ENCODE results near the gene GAB4.

Gene GAB4

DNA sequence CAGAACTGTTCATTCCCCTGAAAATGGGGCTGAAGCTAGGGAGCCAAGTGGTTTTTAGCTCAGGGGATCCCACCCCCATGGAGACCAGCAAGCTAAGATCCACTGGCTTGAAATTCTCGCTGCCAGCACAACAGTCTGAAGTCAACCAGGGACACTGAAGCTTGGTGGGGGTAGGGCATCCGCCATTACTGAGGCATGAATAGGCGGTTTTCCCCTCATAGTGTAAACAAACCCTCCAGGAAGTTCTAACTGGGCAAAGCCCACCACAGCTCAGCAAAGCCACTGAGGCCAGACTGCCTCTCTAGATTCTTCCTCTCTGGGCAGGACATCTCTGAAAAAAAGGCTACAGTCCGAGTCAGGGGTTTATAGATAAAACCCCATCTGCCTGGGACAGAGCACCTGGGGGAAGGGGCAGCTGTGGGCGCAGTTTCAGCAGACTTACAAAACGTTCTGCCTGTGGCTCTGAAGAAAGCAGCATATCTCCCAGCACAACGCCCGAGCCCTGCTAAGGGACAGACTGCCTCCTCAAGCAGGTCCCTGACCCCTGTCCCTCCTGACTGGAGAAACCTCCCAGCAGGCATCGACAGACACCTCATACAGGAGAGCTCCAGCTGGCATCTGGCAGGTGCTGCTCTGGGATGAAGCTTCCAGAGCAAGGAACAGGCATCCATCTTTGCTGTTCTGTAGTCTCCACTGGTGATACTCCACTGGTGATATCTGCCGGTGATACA lies 32.7 kb downstream of the GAB4 start:
- no peak for DNase-seq

GRCh38 chr22:16974298-16975084 lies 33.5 kb downstream of the GAB4 start:
- no peak for DNase-seq

- DNase-seq: no peak
These were observed 34.3 kb downstream of the GAB4 start for GRCh38 chr22:16973591-16974297.

- DNase-seq: no peak
These were observed 35.7 kb downstream of the GAB4 start for GRCh38 chr22:16972311-16972710.

DNA sequence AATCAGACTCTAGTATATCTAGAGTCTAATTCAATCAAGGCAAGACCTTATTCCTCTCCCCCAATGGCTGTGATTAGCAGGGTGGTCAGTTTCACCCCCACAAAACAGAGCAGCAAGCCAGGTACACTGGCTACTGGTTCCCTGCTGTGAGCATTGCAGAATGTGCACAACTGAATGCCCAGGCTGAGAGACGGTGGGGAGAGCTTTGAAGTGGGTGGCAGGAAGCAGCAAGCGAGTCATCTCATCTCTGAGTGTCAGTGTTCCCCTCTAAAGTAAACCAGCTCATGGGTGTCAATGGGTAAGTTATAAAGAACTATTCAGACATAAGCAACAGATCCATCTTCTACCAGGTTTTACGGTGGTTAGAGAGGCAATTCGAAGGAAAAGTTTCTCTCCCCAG lies 37.6 kb downstream of the GAB4 start:
- no peak for DNase-seq

- DNase-seq: no peak
These were observed 38.3 kb downstream of the GAB4 start for GRCh38 chr22:16969508-16970327.

GRCh38 chr22:16968218-16968595 lies 39.8 kb downstream of the GAB4 start:
- DNase-seq: no peak

DNA sequence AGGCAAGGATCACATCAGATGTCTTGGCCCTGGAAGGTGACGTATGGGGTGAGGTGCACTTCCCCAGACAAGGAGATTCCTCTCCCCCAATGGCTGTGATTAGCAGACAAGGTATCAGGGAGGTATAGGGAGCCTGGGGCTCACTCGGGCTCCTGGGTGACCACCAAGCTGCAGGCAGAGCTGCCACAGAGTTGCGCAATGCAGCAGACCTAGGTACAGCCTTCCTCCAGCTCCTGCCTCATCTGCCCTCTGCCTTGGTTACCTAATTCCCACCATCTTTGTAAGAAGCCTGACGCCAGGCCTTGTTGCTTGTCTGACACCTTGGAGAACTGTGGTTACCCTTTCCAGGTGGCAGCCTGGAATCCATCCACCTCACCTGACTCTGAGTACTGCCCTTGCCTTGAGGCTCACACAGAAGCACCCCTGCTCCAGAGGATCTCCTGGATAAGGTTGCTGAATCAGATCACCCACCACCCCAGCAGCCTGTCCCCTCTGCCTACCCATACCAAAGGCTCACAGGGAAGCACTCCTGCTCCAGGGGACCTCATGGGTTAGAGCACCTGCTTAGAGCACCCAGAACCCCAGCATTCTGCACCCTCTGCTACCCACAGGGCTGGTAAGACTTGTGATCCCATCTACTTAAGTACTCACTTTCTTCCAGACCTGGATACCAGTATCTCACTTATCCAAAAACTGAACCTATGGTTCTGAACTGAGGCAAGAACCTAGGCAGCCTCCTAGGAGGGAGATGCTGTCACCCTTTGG lies 40.4 kb downstream of the GAB4 start:
- DNase-seq: no peak

GRCh38 chr22:16966251-16966650 lies 41.8 kb downstream of the GAB4 start:
- DNase-seq: no peak

DNA sequence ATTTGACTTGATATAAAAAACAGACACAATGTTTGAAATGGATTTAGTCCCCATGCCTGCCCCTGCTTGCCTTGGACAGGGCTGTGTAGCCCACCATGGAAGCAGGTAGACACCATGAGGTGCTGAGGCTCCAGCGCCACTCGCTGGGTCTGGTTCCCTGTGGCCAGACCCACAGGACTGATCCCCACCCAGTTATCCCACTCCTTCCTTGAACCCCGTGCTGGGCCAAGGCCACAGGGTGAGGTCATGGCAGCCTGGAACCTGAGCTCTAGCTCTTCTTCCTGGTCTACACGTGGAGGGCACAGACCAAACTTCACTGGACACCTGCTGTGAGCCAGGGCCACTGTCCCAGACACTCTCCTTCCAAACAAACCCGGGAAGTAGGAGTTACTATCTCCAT lies 42.5 kb downstream of the GAB4 start:
- no peak for DNase-seq

- DNase-seq: no peak
These were observed 42.9 kb downstream of the GAB4 start for GRCh38 chr22:16965083-16965482.

- DNase-seq: no peak
These were observed 43.7 kb downstream of the GAB4 start for GRCh38 chr22:16964366-16964765.

GRCh38 chr22:16963189-16963945 lies 44.7 kb downstream of the GAB4 start:
- DNase-seq: no peak

- no peak for DNase-seq
These were observed 45.5 kb downstream of the GAB4 start for GRCh38 chr22:16962501-16962900.

DNA sequence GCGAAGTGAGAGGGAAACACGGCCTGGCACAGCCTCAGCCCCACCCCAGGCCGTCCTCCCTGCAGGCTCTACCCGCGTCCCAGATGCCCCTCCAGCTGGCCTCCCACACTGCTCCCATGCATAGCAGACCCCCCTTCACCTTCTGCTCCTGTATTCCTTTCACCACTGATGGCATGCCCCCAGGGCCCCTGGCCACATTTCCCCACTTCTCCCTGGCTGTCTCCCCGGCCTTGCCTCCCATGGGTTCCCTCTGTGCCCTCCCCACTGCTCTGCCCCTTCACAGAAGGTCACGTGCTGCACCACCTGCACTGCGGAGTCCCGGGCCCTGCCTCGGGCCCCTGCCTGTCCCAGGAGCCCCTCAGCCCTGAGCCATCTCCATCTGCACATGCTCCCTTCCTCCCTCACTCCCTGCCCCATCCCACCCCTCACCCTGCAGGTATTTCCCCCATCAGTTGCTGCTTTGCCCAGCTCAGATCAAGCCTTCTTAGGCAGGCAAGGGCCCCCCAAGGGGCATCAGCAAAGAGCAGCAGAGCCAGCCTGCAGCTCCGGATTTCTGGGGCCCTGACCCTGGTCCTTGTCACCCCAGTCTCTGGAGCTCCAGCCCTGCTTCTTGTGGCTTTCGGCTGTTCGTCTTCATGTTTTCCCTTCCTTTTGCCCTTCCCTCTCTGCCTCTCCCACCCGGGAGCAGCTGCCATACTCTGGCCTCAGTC lies 46.4 kb downstream of the GAB4 start:
- DNase-seq: no peak

DNA sequence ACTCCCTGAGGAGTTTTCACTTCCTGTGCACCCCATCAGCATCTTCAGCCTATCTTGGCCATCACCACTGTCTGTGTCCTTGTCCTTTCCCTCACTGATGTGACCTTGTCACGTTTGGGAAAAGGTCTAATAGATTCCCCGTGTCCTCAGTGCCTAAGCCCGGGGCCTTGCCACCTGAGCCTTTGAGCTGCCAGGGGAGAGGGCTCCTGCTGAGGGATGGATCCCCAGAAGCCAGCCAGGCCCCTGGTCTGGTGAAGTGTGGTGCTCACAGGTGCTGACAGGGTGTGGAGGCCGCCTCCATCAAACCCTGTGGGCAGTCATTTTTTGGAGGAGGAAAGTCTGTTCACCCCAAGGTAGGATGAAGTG lies 47.2 kb downstream of the GAB4 start:
- no peak for DNase-seq

- no peak for DNase-seq
These were observed 47.7 kb downstream of the GAB4 start for GRCh38 chr22:16960220-16960883.

DNA sequence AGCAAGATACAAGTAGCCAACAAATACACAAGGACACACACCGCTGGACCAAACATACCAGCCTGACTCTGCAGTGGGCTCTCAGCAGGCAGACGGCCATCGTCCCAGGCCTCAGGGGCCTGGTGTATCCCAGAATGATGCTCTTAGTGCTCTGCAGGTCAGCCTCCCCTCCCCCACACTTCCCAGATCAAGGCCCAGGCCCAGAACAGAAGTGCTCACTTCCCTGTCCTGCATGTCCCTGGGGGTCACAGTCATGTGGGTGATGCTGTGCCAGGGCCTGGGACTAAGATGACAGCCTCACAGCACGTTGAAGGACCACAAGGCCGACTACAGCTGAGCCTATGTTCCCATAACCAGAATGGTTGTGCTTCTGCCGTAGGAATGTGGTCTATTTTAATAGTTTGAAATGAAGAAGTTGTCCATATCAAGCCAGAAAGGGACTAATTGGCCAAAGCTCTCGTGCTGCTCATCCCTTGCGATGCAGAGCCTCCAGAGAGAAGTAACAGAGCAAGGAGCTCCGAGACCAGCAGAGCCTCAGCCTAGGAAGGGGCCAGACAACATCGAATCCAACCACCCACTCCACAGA lies 48.6 kb downstream of the GAB4 start:
- DNase-seq: no peak

GRCh38 chr22:16958475-16958874 lies 49.5 kb downstream of the GAB4 start:
- DNase-seq: no peak

GRCh38 chr22:16957781-16958180 lies 50.2 kb downstream of the GAB4 start:
- no peak for DNase-seq

Measured in stimulated activated CD4-positive, alpha-beta T cell treated with anti-CD3 and anti-CD28 coated beads, Interleukin-2, amount 100 ng/mL, for 48 hours (primary cell).